GM20000 (cell line): ENCODE results near the gene OSBPL10.

Experiments used
- DNase-seq: peaks from one replicate; pipeline ENCODE4 v3.0.0; 2012; ENCODE audit warnings: low spot score
- CTCF ChIP-seq: IDR thresholded peaks from 2 replicates; pipeline ENCODE4 v1.5.1; 2012; ENCODE audit warnings: mild to moderate bottlenecking, control low read depth; ENCODE audit errors: extremely low read depth, missing control alignments

Gene OSBPL10

DNA sequence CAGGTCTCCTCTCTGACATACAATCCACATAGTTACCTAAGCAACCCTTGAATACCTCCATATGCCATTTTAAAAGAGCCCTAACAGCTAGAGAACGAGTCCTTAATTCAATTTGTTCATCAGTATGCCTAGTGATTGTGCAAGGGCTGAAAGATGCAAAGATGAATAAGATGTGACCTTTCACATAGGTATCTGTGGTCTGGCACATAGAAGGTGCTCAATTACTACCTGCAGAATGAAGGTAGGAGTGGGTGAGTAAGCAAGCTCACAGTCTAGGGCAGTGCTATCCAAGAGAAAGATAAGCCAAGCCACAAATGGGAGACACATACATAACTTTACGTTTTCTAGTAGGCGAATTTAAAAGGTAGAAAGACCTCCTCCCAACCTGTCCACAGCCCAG, 157.9 kb downstream of the OSBPL10 start:
- TF ChIP-seq CTCF = no peak
- DNase-seq = no peak

DNA sequence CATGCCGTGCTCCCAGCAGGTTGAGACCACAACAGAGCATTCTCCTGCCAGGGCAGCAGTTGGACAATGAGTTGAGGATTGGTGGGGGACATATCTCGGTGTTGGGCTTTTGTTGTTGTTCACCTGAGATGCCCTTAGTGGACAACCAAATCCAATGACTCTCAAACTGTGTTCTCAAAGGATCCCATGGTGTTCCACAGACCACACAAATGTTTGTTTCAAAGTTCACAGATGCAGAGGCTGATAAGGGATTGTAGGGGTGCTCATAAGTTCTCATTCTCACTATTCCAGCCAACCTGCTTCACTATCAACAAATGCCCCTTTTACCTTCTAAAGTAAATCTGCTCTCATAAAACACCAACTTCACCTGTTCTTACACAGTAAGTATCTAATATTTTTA, 159.9 kb downstream of the OSBPL10 start:
- DNase-seq = no peak
- TF ChIP-seq CTCF = no peak

- TF ChIP-seq CTCF = no peak
- DNase-seq = no peak
Measured at GRCh38 chr3:31819441-31819840, 161.6 kb downstream of the OSBPL10 start.

DNA sequence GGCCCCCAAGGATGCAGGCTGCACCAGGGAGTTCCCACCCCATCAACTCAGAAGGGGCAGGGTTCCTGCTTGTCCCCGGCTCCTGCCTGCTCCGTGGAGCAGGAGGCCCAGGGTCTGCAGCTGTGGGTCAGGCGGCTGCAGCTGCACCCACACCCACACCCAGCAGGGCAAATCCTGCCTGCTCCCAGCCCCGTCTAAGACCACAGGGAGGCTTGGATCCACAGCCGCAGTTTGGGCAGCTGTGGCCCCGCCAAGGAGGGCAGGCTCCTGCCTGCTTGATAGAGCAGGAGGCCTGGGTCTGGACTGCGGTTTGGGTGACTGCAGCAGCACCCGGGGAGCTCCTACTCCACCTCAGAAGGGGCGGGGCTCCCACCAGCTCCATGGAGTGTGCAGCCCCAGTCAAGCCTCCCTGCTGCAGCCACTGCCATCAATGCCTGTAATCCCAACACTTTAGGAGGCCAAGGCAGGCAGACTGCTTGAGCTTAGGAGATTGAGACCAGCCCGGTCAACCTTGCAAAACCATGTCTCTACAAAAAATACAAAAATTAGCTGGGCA, 163.6 kb downstream of the OSBPL10 start:
- no peak for TF ChIP-seq CTCF
- DNase-seq = no peak

- DNase-seq = no peak
- no peak for TF ChIP-seq CTCF
Measured at GRCh38 chr3:31815631-31816440, 165.2 kb downstream of the OSBPL10 start.

GRCh38 chr3:31815006-31815405, 166.1 kb downstream of the OSBPL10 start:
- no peak for TF ChIP-seq CTCF
- DNase-seq = no peak

DNA sequence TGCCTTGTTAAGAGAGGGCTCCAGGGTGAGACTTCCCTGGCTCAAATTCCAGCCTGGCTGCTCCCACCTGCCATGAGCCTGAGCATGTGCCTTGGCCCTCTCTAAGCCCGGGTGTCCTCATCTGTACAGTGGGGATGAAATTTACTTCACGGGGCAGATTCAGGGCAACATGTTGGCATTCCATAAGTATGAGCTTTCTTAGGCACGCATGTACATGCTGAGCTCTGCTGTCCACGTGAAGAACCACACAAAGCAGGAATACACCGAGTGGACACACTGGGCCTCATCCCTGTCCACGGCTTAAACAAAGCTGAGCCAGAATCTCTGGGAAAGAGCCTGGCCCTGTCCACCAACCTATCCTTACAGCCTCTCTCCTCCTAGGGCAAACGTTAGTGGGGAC, 167.4 kb downstream of the OSBPL10 start:
- TF ChIP-seq CTCF = no peak
- DNase-seq = no peak
